ENCODE data around the gene MSX1. TPM values are rescaled to one million over a fixed set of nuclear protein-coding genes. Genes with fewer than 3 reads are reported as not detected.
A peak's percentile ranks its signal among the peaks of the same experiment; 100 is the strongest.

The MSX1 gene
- total and polyA plus RNA-seq, 2 of the 13 experiments (the other 11 are each of a cell fraction or from before 2014, with no cell fraction given): 12.1 to 14.9 TPM

DNA sequence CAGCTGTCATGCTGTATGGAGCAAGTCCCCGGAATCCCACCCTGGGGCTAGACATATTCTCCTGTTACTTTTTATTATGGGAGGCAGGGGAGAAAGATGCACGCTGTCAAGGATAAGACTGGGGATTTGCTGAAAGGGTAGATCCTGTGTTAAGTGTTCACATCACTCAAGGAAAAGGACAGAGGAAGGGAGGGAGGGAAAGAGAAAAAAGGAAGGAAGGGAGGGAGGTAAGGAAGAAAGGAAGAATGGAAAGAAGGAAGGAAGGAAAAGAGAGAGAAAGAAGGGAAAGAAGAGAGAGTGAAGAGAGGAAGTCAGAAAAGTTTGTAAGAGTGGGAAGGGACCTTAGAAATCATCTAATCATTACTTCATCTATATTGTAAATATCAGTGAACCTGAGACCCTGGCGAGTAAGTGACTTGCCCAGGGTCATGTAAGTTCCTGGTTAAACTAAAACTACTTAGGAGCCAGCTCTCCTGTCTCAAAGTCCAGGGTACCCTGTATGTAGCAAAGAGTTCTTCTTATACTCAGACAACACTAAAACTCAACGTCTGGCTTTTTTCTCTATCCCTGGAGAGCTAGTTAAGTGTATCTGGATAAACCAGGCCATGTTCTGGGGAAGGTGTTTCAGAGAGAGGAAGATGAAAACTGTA, 47.2 kb upstream of the MSX1 start (continued):
- TF ChIP-seq ZNF18 (CRISPR knock-in tag; IDR thresholded peaks at IDR 0.05; ENCODE audit: insufficient replicate concordance): no peak
- peak; percentile 76; the same call in 1 of the 2 replicates for TF ChIP-seq THRA (CRISPR knock-in tag; IDR thresholded peaks at IDR 0.05; ENCODE audit: borderline replicate concordance)
- TF ChIP-seq HOXA5 (CRISPR knock-in tag; IDR thresholded peaks at IDR 0.05): no peak
- no peak for TF ChIP-seq TP53 (CRISPR knock-in tag; conservative IDR thresholded peaks at IDR 0.05)
- no peak for TF ChIP-seq NFYB (CRISPR knock-in tag; IDR thresholded peaks at IDR 0.05)

- H3K4me1 ChIP-seq (ENCODE audit: insufficient read depth, low read length): peaks cover 50% of the 10 kb centered on the region
- intact Hi-C loops (cut with micrococcal nuclease; ENCODE audit: unreplicated experiment) (no loop called here), in situ Hi-C loops (cut with HindIII; ENCODE audit: extremely low pct_ligation_motif_present, low pct_unique_long_range_greater_than_20kb) (no loop called here)
- FAIRE-seq (no peak), ATAC-seq (no peak), DNase-seq (ENCODE audit: low spot score) (no peak)
- no peaks in the 10 kb centered on the region for H4K20me1 ChIP-seq (ENCODE audit: insufficient read depth, low read length)
- H3K79me2 ChIP-seq (ENCODE audit: insufficient read depth, low read length): no peaks in the 10 kb centered on the region
- no peak overlapping the region for H3K9ac ChIP-seq (ENCODE audit: insufficient read depth, low read depth, low read length)
- H2AFZ ChIP-seq (ENCODE audit: low read length): no peak overlapping the region
- ChIA-PET CTCF (ENCODE audit: low intra/inter-chr PET ratio, low total read pairs) (no interaction called here), POLR2A (no interaction called here)
- TF ChIP-seq KDM1A (CRISPR knock-in tag; IDR thresholded peaks at IDR 0.05): 0 out of 2 replicates have a peak, but pooled peaks have one; percentile 45
- TF ChIP-seq GFI1 (CRISPR knock-in tag; IDR thresholded peaks at IDR 0.05; ENCODE audit: borderline replicate concordance): no peak
- peak; percentile 70; the same call in 1 of the 2 replicates for TF ChIP-seq ZNF629 (CRISPR knock-in tag; conservative IDR thresholded peaks at IDR 0.05)
- BruUV-seq (replicated peaks): no TSS peak
- no peak overlapping the region for H3K4me2 ChIP-seq (ENCODE audit: low read depth, low read length)
- 96% methylated on average over 10 of the region's 17 CpGs for WGBS (ENCODE audit: low lambda C conversion rate)
- no peaks in the 10 kb centered on the region for H3K36me3 ChIP-seq (replicated peaks in 1 of 2; ENCODE audit: control insufficient read depth in 1 of 2, insufficient read depth in 2 of 2, low read length in 2 of 2)
- peaks cover 8% of the 10 kb centered on the region for H3K9me3 ChIP-seq (ENCODE audit: low read length)
- no peak overlapping the region for H3K4me3 ChIP-seq (replicated peaks in 1 of 3; ENCODE audit: insufficient read depth in 1 of 3, low read depth in 2 of 3, low read length in 3 of 3)
- H3K27ac ChIP-seq (ENCODE audit: extremely low read length, insufficient read depth, low read length): peak overlapping the region; percentile 30
- no peaks in the 10 kb centered on the region for H3K27me3 ChIP-seq (ENCODE audit: control insufficient read depth in 1 of 2, insufficient read depth in 2 of 2, low read length in 2 of 2)
Observed at GRCh38 chr4:4818415-4819212, 40.9 kb upstream of the MSX1 start.
